ENCODE results near the gene PYROXD2. TPM values are rescaled to one million over a fixed set of nuclear protein-coding genes. Genes with fewer than 3 reads are reported as not detected.

Gene PYROXD2
- total and polyA plus RNA-seq, 10 of the 15 experiments (the other 5 are each of a cell fraction or from before 2014, with no cell fraction given), result 4.8 to 15.8 (median 11.1) TPM

DNA sequence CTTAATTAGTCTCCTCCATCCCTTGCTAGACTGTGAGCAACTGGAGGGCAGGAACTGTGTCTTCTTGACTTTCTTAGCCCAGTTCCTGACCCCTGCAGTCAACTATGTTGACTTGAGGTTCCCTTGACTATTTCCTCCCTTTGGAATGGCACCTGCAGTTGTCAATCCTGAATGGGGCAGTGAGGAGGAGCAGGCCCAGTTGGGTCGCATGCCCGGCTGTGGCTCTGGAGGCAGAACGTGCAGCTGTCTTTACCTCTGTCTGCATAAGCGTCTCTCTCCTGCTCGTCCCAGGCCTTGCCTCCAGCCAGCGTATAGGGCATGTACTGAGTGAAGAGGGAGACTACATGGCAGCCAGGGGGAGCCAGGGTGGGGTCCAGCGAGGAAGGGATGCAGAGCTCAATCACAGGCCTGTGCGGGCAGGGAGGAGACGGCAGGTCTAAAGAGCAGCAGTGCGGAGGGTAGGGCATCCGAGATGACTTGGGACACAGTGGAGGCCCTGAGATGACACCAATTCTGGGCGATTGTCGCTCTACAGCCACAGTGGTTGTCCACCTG is 26.8 kb downstream of the PYROXD2 start (continued):
- TF ChIP-seq, protein P1, sequence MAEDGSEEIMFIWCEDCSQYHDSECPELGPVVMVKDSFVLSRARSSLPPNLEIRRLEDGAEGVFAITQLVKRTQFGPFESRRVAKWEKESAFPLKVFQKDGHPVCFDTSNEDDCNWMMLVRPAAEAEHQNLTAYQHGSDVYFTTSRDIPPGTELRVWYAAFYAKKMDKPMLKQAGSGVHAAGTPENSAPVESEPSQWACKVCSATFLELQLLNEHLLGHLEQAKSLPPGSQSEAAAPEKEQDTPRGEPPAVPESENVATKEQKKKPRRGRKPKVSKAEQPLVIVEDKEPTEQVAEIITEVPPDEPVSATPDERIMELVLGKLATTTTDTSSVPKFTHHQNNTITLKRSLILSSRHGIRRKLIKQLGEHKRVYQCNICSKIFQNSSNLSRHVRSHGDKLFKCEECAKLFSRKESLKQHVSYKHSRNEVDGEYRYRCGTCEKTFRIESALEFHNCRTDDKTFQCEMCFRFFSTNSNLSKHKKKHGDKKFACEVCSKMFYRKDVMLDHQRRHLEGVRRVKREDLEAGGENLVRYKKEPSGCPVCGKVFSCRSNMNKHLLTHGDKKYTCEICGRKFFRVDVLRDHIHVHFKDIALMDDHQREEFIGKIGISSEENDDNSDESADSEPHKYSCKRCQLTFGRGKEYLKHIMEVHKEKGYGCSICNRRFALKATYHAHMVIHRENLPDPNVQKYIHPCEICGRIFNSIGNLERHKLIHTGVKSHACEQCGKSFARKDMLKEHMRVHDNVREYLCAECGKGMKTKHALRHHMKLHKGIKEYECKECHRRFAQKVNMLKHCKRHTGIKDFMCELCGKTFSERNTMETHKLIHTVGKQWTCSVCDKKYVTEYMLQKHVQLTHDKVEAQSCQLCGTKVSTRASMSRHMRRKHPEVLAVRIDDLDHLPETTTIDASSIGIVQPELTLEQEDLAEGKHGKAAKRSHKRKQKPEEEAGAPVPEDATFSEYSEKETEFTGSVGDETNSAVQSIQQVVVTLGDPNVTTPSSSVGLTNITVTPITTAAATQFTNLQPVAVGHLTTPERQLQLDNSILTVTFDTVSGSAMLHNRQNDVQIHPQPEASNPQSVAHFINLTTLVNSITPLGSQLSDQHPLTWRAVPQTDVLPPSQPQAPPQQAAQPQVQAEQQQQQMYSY (CRISPR knock-in tag; IDR thresholded peaks at IDR 0.05), result no peak
- TF ChIP-seq, protein P2, sequence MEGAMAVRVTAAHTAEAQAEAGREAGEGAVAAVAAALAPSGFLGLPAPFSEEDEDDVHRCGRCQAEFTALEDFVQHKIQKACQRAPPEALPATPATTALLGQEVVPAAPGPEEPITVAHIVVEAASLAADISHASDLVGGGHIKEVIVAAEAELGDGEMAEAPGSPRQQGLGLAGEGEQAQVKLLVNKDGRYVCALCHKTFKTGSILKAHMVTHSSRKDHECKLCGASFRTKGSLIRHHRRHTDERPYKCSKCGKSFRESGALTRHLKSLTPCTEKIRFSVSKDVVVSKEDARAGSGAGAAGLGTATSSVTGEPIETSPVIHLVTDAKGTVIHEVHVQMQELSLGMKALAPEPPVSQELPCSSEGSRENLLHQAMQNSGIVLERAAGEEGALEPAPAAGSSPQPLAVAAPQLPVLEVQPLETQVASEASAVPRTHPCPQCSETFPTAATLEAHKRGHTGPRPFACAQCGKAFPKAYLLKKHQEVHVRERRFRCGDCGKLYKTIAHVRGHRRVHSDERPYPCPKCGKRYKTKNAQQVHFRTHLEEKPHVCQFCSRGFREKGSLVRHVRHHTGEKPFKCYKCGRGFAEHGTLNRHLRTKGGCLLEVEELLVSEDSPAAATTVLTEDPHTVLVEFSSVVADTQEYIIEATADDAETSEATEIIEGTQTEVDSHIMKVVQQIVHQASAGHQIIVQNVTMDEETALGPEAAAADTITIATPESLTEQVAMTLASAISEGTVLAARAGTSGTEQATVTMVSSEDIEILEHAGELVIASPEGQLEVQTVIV (IDR thresholded peaks at IDR 0.05; ENCODE audit: borderline replicate concordance, partially characterized antibody), result no peak
- TF ChIP-seq, protein P3, sequence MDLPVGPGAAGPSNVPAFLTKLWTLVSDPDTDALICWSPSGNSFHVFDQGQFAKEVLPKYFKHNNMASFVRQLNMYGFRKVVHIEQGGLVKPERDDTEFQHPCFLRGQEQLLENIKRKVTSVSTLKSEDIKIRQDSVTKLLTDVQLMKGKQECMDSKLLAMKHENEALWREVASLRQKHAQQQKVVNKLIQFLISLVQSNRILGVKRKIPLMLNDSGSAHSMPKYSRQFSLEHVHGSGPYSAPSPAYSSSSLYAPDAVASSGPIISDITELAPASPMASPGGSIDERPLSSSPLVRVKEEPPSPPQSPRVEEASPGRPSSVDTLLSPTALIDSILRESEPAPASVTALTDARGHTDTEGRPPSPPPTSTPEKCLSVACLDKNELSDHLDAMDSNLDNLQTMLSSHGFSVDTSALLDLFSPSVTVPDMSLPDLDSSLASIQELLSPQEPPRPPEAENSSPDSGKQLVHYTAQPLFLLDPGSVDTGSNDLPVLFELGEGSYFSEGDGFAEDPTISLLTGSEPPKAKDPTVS (IDR thresholded peaks at IDR 0.05; ENCODE audit: low read depth, low read length), result no peak
- TF ChIP-seq, protein P4, sequence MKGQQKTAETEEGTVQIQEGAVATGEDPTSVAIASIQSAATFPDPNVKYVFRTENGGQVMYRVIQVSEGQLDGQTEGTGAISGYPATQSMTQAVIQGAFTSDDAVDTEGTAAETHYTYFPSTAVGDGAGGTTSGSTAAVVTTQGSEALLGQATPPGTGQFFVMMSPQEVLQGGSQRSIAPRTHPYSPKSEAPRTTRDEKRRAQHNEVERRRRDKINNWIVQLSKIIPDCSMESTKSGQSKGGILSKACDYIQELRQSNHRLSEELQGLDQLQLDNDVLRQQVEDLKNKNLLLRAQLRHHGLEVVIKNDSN (IDR thresholded peaks at IDR 0.05; ENCODE audit: borderline replicate concordance, extremely low read length, insufficient read depth, low read depth, low read length), result no peak
- TF ChIP-seq RFX5 (IDR thresholded peaks at IDR 0.05; ENCODE audit: low read depth, low read length) (no peak), EP300 (IDR thresholded peaks at IDR 0.05; ENCODE audit: borderline replicate concordance in 1 of 2, control insufficient read depth in 1 of 2, low read depth in 2 of 2, low read length in 2 of 2) (no peak), BRCA1 (IDR thresholded peaks at IDR 0.05; ENCODE audit: low read depth, low read length) (no peak), ETV6 (conservative IDR thresholded peaks at IDR 0.05 in 1 of 2, IDR thresholded peaks at IDR 0.05 in 1 of 2; ENCODE audit: borderline replicate concordance in 1 of 2, low read depth in 1 of 2) (no peak), JUND (IDR thresholded peaks at IDR 0.05; ENCODE audit: low read depth, low read length) (no peak), CBX3 (IDR thresholded peaks at IDR 0.05; ENCODE audit: borderline replicate concordance, low read depth) (no peak), RB1 (IDR thresholded peaks at IDR 0.05; ENCODE audit: borderline replicate concordance) (no peak)
- TF ChIP-seq, protein P5, sequence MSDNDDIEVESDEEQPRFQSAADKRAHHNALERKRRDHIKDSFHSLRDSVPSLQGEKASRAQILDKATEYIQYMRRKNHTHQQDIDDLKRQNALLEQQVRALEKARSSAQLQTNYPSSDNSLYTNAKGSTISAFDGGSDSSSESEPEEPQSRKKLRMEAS (IDR thresholded peaks at IDR 0.05; ENCODE audit: low read depth, low read length), result no peak
- TF ChIP-seq, protein P6, sequence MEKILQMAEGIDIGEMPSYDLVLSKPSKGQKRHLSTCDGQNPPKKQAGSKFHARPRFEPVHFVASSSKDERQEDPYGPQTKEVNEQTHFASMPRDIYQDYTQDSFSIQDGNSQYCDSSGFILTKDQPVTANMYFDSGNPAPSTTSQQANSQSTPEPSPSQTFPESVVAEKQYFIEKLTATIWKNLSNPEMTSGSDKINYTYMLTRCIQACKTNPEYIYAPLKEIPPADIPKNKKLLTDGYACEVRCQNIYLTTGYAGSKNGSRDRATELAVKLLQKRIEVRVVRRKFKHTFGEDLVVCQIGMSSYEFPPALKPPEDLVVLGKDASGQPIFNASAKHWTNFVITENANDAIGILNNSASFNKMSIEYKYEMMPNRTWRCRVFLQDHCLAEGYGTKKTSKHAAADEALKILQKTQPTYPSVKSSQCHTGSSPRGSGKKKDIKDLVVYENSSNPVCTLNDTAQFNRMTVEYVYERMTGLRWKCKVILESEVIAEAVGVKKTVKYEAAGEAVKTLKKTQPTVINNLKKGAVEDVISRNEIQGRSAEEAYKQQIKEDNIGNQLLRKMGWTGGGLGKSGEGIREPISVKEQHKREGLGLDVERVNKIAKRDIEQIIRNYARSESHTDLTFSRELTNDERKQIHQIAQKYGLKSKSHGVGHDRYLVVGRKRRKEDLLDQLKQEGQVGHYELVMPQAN (conservative IDR thresholded peaks at IDR 0.05), result no peak

Measured in GM12878 (cell line).